ENCODE data around the gene SDCCAG8. TPM values are rescaled to one million over a fixed set of nuclear protein-coding genes. Genes with fewer than 3 reads are reported as not detected.

SDCCAG8 gene
- total RNA-seq, 2 experiments from 2014 or later = 18.3 to 21.2 TPM

GRCh38 chr1:243270097-243270864 lies 14.4 kb downstream of the SDCCAG8 start:
- no peak for TF ChIP-seq CTCF (IDR thresholded peaks at IDR 0.05)
- ATAC-seq (ENCODE audit: poor library complexity) (no peak), DNase-seq (no peak)
- Mint-ChIP-seq H3K4me3 (no peak overlapping the region), H3K27me3 (no peaks in the 10 kb centered on the region), H3K4me1 (ENCODE audit: low read depth) (peaks cover 27% of the 10 kb centered on the region), H3K27ac (no peak overlapping the region), H3K36me3 (ENCODE audit: low read depth) (peaks cover 57% of the 10 kb centered on the region), H3K9me3 (no peaks in the 10 kb centered on the region)
- H3K27me3 ChIP-seq (ENCODE audit: control insufficient read depth in 1 of 2, insufficient read depth in 2 of 2, low read length in 2 of 2) = no peaks in the 10 kb centered on the region
- peaks cover 13% of the 10 kb centered on the region for H3K36me3 ChIP-seq (ENCODE audit: insufficient read depth, low read length)
- intact Hi-C loops (cut with DNase I, micrococcal nuclease) = no loop called here
- CTCF ChIA-PET = no interaction called here
- H3K4me1 ChIP-seq (ENCODE audit: insufficient read depth, low read length) = no peaks in the 10 kb centered on the region
- H3K9me3 ChIP-seq (ENCODE audit: control insufficient read depth in 1 of 2, insufficient read depth in 1 of 2, low read length in 2 of 2) = no peaks in the 10 kb centered on the region
- POLR2A ChIA-PET = interaction anchor here (1.2 kb wide), 1 partner anchor 15 kb away, joined by 6 read pairs; the partner anchor contains the start of genes CEP170 and SDCCAG8
- H3K27ac ChIP-seq (ENCODE audit: low read depth in 1 of 2, low read length in 2 of 2) = no peak overlapping the region
- H3K4me3 ChIP-seq (ENCODE audit: low read length) = no peak overlapping the region

GRCh38 chr1:243271996-243272395 lies 16.2 kb downstream of the SDCCAG8 start:
- TF ChIP-seq CTCF (IDR thresholded peaks at IDR 0.05) = no peak
- no peak overlapping the region for H3K4me3 Mint-ChIP-seq
- peaks cover 2% of the 10 kb centered on the region for H3K9me3 Mint-ChIP-seq
- Histone ChIP-seq H3K4me1 (ENCODE audit: insufficient read depth, low read length) (no peaks in the 10 kb centered on the region), H3K36me3 (ENCODE audit: insufficient read depth, low read length) (peaks cover 24% of the 10 kb centered on the region), H3K27ac (ENCODE audit: low read depth in 1 of 2, low read length in 2 of 2) (no peak overlapping the region), H3K27me3 (ENCODE audit: control insufficient read depth in 1 of 2, insufficient read depth in 2 of 2, low read length in 2 of 2) (no peaks in the 10 kb centered on the region), H3K4me3 (ENCODE audit: low read length) (no peak overlapping the region), H3K9me3 (ENCODE audit: control insufficient read depth in 1 of 2, insufficient read depth in 1 of 2, low read length in 2 of 2) (no peaks in the 10 kb centered on the region)
- ATAC-seq (ENCODE audit: poor library complexity) (no peak), DNase-seq (no peak)
- H3K36me3 Mint-ChIP-seq (ENCODE audit: low read depth) = peaks cover 74% of the 10 kb centered on the region
- ChIA-PET CTCF (no interaction called here), POLR2A (interaction anchor here (1.7 kb wide), 1 partner anchor 16 kb away, joined by 8 read pairs; the partner anchor contains the start of genes CEP170 and SDCCAG8)
- intact Hi-C loops (cut with DNase I, micrococcal nuclease) = no loop called here
- peaks cover 27% of the 10 kb centered on the region for H3K4me1 Mint-ChIP-seq (ENCODE audit: low read depth)
- no peaks in the 10 kb centered on the region for H3K27me3 Mint-ChIP-seq
- no peak overlapping the region for H3K27ac Mint-ChIP-seq

GRCh38 chr1:243272401-243272800 lies 16.6 kb downstream of the SDCCAG8 start:
- H3K36me3 Mint-ChIP-seq (ENCODE audit: low read depth) = peaks cover 78% of the 10 kb centered on the region
- CTCF ChIA-PET = interaction anchor here (0.8 kb wide), 1 partner anchor 15 kb away, joined by 3 read pairs; no protein-coding TSS in a partner anchor
- no peaks in the 10 kb centered on the region for H3K27me3 Mint-ChIP-seq
- H3K4me1 Mint-ChIP-seq (ENCODE audit: low read depth) = peaks cover 27% of the 10 kb centered on the region
- Histone ChIP-seq H3K4me1 (ENCODE audit: insufficient read depth, low read length) (no peaks in the 10 kb centered on the region), H3K27ac (ENCODE audit: low read depth in 1 of 2, low read length in 2 of 2) (no peak overlapping the region), H3K4me3 (ENCODE audit: low read length) (no peak overlapping the region), H3K27me3 (ENCODE audit: control insufficient read depth in 1 of 2, insufficient read depth in 2 of 2, low read length in 2 of 2) (no peaks in the 10 kb centered on the region), H3K9me3 (ENCODE audit: control insufficient read depth in 1 of 2, insufficient read depth in 1 of 2, low read length in 2 of 2) (no peaks in the 10 kb centered on the region), H3K36me3 (ENCODE audit: insufficient read depth, low read length) (peaks cover 28% of the 10 kb centered on the region)
- TF ChIP-seq CTCF (IDR thresholded peaks at IDR 0.05) = no peak
- no peak for ATAC-seq (ENCODE audit: poor library complexity)
- POLR2A ChIA-PET = interaction anchor here (1.2 to 1.7 kb wide), 2 partner anchors 16 to 18 kb away, joined by 5 to 8 read pairs; partner anchors contain the start of genes CEP170 and SDCCAG8
- H3K27ac Mint-ChIP-seq = no peak overlapping the region
- DNase-seq = no peak
- no peak overlapping the region for H3K4me3 Mint-ChIP-seq
- intact Hi-C loops (cut with DNase I, micrococcal nuclease) = no loop called here
- H3K9me3 Mint-ChIP-seq = peaks cover 2% of the 10 kb centered on the region

Measured in CD4-positive, alpha-beta T cell (primary cell).